Thyroid gland (tissue), 4 donors: ENCODE results near the gene PAX6. TPM values are rescaled to one million over a fixed set of nuclear protein-coding genes. Genes with fewer than 3 reads are reported as not detected.

Source experiments
- DNase-seq, 2 donors: peaks; one replicate each; pipeline ENCODE4 v3.0.0-alpha.2; 2019
- H3K27ac ChIP-seq, 3 donors: fragments of 200-600 bp; sonication (generic); 1 replicate in 2 of 3; 2 replicates in 1 of 3; pipeline ENCODE4 v1.5.1; 2016 to 2019; ENCODE audit warnings: mild to moderate bottlenecking in 1 of 3, moderate library complexity in 1 of 3
- H3K27me3 ChIP-seq: fragments of 200-600 bp; sonication (generic); one replicate; pipeline ENCODE4 v1.5.1; 2019
- H3K36me3 ChIP-seq, 2 donors: fragments of 200-600 bp; sonication (generic); one replicate each; pipeline ENCODE4 v1.5.1; 2016 to 2019
- H3K4me1 ChIP-seq, 2 donors: fragments of 200-600 bp; sonication (generic); one replicate each; pipeline ENCODE4 v1.5.1; 2017 to 2019
- H3K4me3 ChIP-seq, 3 donors: fragments of 200-600 bp; sonication (generic); replicated peaks in 1 of 3; 1 replicate in 2 of 3; 2 replicates in 1 of 3; pipeline ENCODE4 v1.5.1; 2016; ENCODE audit warnings: mild to moderate bottlenecking in 1 of 3
- H3K9me3 ChIP-seq: fragments of 200-600 bp; sonication (generic); one replicate; pipeline ENCODE4 v1.5.1; 2017
- POLR2A ChIP-seq, 2 donors: fragments of 450-650 bp; IDR thresholded peaks; one replicate each; pipeline ENCODE4 v1.6.1; 2017; ENCODE audit warnings: antibody characterized with exemption in 2 of 2, mild to moderate bottlenecking in 2 of 2, moderate library complexity in 1 of 2
- WGBS, 2 donors: methylation state at CpG; one replicate each; pipeline ENCODE4 v1.1.5; 2017; 5-methylcytosine and 5-hydroxymethylcytosine counted together
- intact Hi-C: fragments of 100-400 bp; cut with DNase I; formaldehyde crosslinking; loops from one replicate; pipeline ENCODE4 v1.15.1; 2023
- total RNA-seq, 4 donors: library from RNA; depleted of rRNA; stranded (reverse); fragments of >200 nt; gene quantifications; one replicate each; pipeline ENCODE4 v1.2.3, GENCODE V29; 2016
- TF ChIP-seq, protein P1 (sequence below), 6 experiments: fragments of 200-600 bp in 3 of 6; fragments of 450-650 bp in 3 of 6; sonication (generic) in 3 of 6; IDR thresholded peaks; one replicate each; pipeline ENCODE4 v1.5.1; 2016 to 2019; ENCODE audit warnings: antibody characterized with exemption in 6 of 6, mild to moderate bottlenecking in 2 of 6, inconsistent platforms in 1 of 6, moderate library complexity in 1 of 6

Gene PAX6
- total RNA-seq, 4 donors from 2014 or later: not detected

DNA sequence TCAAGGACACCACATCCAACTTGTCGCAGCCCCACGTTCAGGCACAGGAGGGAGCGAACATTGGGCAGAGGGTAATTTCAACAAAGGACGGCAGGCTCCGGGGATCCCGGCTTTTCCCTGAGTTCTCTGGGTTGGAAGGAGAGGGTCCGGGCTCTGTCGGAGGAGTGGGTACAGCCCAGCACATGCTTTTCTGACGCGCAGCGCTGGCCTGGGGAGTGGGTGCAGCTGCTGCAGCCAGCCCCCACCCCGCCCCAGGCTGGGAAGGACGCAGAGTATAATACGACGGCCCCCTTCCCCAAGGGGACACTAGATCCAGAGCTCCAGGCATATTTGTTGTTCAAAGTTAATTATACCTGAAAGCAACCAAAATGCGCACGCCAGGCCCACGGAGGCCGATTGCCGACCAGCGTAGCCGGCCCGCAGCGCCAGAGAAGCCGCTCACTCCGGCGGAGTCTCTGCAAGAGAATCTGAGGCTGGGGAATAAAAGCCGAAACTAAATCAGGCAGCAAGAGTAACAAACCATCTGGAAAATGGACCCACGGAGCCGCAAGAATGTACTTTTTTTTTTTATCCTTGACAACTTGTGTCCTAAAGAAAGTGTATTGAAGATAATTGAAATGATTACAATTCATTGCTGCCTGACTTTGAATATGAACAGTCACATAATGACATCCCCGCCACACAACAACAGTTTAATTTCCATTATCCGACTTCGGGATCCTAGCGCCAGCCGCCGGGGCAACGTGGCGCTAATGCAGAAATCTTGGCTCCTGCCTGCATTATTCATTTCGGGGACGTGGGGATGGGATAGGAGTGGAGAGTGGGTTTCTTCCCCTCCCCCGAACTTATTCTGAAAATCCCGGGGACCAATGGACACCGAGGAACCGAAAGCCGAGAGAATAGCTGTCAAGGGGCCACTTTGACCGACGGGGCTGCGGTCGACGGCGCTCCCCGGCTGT lies 14.0 kb upstream of the PAX6 start:
- TF ChIP-seq, protein P1, sequence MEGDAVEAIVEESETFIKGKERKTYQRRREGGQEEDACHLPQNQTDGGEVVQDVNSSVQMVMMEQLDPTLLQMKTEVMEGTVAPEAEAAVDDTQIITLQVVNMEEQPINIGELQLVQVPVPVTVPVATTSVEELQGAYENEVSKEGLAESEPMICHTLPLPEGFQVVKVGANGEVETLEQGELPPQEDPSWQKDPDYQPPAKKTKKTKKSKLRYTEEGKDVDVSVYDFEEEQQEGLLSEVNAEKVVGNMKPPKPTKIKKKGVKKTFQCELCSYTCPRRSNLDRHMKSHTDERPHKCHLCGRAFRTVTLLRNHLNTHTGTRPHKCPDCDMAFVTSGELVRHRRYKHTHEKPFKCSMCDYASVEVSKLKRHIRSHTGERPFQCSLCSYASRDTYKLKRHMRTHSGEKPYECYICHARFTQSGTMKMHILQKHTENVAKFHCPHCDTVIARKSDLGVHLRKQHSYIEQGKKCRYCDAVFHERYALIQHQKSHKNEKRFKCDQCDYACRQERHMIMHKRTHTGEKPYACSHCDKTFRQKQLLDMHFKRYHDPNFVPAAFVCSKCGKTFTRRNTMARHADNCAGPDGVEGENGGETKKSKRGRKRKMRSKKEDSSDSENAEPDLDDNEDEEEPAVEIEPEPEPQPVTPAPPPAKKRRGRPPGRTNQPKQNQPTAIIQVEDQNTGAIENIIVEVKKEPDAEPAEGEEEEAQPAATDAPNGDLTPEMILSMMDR (IDR thresholded peaks at IDR 0.05): no peak
- TF ChIP-seq POLR2A (IDR thresholded peaks at IDR 0.05): no peak
- WGBS, 2 donors: 9 to 10% methylated on average over 35 to 47 of the region's 52 CpGs
- Histone ChIP-seq H3K4me3 (no peak overlapping the region), H3K27ac (no peak overlapping the region), H3K9me3 (no peaks in the 10 kb centered on the region), H3K27me3 (peaks cover 90% of the 10 kb centered on the region), H3K36me3 (no peaks in the 10 kb centered on the region), H3K4me1 (peaks cover 0 to 17% of the 10 kb centered on the region in 2 donors)
- intact Hi-C loops: no loop called here
- DNase-seq: no peak

DNA sequence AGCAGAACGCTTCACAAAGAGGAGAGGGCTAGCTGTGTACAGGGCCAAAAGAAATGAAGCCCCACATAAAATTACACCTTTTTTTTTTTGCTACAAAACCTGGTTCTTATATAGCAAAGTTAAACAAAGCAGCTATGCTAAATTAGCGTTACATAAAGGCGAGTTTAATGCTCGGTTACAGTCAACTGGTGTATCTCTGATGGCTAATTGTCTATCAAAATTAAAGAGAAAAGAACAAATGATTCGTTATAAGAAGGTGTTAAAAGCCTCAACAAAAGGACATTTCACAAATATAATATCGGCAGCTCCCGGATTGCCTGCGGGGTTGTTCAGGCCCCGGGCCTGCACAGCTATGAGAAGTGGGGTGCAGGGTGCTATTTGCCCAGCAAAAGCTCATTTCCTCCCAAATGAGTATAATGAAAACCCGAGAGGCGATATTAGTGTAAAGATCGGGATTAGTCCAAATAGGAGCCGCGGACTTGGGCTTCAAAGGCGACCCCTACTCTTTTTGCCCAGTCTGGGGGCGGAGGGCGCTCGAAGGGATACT lies 13.3 kb upstream of the PAX6 start:
- TF ChIP-seq POLR2A (IDR thresholded peaks at IDR 0.05): no peak
- TF ChIP-seq, protein P1 (IDR thresholded peaks at IDR 0.05): no peak
- Histone ChIP-seq H3K27me3 (peaks cover 89% of the 10 kb centered on the region), H3K9me3 (no peaks in the 10 kb centered on the region), H3K36me3 (no peaks in the 10 kb centered on the region), H3K4me1 (peaks cover 0 to 25% of the 10 kb centered on the region in 2 donors), H3K4me3 (no peak overlapping the region), H3K27ac (no peak overlapping the region)
- intact Hi-C loops: no loop called here
- DNase-seq: no peak
- WGBS, 2 donors: 10% methylated on average over 18 of the region's 18 CpGs

DNA sequence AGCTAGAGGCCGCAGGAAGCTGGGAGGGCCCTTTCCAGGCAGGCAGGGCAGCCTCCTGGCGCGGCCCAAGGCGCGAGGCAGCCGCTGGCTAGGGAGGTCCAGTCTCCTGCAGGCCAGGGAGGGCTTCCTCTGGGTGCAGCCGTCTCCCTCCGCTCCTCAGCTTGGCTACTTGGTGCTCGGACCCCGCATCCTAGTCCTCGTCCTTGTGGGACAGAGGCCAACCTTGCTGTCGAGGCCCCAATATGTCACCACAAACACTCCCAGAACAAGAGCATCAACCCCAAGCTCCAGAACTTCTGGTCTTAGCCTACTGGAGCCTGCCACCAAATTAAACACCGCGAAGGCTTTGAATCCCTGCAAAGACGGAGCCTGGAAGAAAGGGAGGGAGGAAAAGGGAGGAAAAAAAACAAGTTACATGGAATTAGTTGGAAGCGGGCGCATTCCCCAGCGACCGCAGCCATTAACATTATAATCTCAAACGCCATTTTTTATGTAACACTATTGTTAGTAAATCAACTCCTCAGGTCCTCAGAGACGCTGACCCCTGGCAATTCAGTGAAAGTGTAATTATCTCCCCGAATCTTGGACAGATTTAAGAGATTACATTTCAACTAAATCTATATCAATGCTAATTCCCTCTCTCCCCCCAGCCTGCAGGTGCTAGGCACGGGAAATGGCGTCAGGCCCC lies 12.7 kb upstream of the PAX6 start:
- no peak overlapping the region for H3K4me3 ChIP-seq
- TF ChIP-seq POLR2A (IDR thresholded peaks at IDR 0.05): no peak
- TF ChIP-seq, protein P1 (IDR thresholded peaks at IDR 0.05): no peak
- H3K4me1 ChIP-seq: peaks cover 0 to 30% of the 10 kb centered on the region in 2 donors
- H3K27ac ChIP-seq: no peak overlapping the region
- intact Hi-C loops: no loop called here
- no peak for DNase-seq
- peaks cover 89% of the 10 kb centered on the region for H3K27me3 ChIP-seq
- H3K9me3 ChIP-seq: no peaks in the 10 kb centered on the region
- WGBS, 2 donors: 13 to 15% methylated on average over 18 to 23 of the region's 24 CpGs
- H3K36me3 ChIP-seq: no peaks in the 10 kb centered on the region

DNA sequence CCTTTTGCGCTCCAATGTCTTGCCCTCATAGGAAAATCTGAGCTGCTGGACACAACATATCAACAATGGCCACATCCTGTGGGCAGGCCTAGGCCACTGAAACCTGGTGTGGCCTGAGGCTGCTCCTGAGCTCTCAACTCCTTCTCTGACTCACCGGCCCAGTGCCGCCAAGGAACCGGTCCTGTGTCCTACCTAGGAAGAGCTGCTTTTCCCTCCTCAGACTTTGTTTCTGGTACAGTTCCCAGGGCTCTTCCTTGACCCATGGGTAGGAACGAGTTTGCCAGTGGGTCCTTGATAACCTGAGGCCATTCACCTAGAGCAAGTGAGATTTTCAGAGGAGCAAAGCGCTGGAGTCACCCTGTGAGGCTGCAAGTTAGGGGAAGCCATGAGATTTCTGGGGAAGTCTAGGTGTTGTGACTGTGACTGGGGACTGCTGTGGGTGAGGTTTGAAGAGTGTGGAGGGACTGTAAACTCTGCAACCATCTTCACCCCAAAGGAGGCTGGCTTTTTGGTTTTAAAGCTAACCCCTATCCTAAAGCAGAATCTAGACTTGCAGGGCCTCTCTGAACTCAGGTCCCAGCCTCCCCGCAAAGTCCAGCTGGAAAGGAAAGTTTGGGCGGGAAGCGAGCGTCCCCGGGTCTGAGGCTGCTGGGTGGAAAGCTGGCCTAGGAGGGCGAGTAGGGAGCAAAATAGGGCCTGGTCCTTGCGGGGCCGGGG lies 12.0 kb upstream of the PAX6 start:
- H3K4me1 ChIP-seq: peaks cover 1 to 34% of the 10 kb centered on the region in 2 donors
- no peak for TF ChIP-seq POLR2A (IDR thresholded peaks at IDR 0.05)
- TF ChIP-seq, protein P1 (IDR thresholded peaks at IDR 0.05): no peak
- intact Hi-C loops: no loop called here
- peaks cover 87% of the 10 kb centered on the region for H3K27me3 ChIP-seq
- 34 to 42% methylated on average over 14 of the region's 14 CpGs for WGBS, 2 donors
- no peak overlapping the region for H3K4me3 ChIP-seq
- no peaks in the 10 kb centered on the region for H3K36me3 ChIP-seq
- no peak overlapping the region for H3K27ac ChIP-seq
- no peak for DNase-seq
- no peaks in the 10 kb centered on the region for H3K9me3 ChIP-seq
